ENCODE results near the gene PDE4B.
"Not testable (repeated sequence)": the region's sequence is repeated elsewhere in the genome, so short reads cannot be mapped to it uniquely, and the experiment has no call there.

Gene PDE4B

DNA sequence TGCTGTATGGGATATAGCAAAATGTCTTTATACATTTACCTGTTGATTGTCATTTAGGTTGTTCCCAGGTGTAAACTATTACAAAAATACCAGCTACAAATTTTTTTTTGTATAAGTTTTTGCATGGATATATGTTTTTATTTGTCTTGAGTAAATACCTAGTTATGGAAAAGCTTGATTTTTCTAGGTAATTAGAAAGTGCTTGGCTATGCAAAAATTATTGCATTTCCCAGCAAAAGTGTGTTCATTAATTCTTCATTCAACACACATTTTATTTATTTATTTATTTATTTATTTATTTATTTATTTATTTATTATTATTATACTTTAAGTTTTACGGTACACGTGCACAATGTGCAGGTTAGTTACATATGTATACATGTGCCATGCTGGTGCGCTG is 22.1 kb downstream of the PDE4B start:
- no peak for DNase-seq (ENCODE audit: low spot score)

DNA sequence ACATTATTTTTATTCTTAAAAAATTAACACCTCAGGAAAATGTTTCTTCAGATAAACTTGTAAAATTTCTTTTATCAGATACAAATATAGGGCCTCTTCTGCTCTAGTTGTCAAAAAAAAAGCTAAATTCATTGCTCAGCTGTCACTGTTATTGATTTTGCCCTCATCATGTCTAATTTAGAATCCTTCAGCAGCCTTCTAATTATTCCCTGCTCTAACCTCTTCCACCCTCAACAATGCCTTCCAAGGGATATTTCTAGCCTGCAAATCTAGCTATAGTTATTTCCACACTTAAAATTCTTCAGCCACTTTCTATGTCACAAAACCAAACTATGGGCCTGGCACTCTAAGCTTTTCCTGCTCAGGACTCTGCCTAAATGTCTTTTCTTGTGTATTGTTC is 25.2 kb downstream of the PDE4B start:
- no peak for DNase-seq (ENCODE audit: low spot score)

DNA sequence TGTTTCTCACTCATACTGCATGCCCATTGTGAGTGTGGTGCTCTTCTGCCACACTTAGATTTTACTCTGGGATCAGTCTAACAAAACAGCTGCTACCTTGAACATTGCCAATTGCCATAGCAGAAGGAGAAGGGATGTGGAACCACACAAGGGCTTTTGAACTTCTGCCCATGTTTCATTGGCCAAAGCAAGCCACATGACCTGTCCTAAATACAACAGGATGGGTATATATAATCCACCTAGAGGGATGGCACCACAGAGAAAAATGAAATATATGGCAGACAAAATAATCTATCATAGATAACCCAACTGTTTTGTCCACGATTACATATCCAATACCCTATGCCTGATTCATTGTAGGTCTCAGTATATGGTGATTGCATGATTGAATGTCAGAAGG is 26.3 kb downstream of the PDE4B start:
- DNase-seq (ENCODE audit: low spot score), result no peak

DNA sequence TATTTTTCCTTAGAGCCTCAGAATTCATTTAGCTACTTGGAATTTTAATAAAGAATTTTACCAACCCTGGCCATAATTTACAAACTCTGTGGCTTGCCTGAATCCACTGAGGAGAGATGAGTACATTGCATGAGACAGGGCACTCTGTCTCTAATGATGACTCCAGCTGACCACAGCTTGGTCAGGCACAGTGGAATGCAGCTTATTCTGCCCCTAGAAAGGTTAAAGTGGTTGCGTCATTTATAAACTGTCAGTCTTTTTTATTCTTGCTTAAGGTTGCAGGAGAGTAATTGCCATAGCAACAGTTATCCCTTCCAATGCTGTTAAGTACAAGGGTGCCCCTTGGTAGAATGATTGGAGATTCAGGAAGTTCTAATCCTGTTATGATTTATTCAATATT is 28.3 kb downstream of the PDE4B start:
- no peak for DNase-seq (ENCODE audit: low spot score)

DNA sequence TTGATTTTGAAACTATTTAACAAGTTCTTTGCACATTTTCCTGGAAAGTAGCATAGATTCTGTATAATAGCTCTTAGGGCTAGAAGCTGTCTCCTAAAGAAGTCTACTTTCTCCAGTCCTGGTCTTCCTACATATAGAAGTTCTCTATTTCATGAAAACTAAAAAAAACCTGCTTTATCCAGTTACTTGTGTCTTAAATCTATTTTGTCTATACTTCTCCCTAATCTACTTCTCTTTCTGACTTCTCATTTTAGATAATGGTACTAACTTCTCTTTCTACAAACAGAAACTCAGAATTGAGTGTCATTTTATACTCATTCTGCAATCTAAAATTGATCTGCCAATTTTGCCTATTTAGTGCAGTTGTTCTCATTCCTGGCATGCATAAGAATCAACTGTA is 28.7 kb downstream of the PDE4B start:
- no peak for DNase-seq (ENCODE audit: low spot score)

DNA sequence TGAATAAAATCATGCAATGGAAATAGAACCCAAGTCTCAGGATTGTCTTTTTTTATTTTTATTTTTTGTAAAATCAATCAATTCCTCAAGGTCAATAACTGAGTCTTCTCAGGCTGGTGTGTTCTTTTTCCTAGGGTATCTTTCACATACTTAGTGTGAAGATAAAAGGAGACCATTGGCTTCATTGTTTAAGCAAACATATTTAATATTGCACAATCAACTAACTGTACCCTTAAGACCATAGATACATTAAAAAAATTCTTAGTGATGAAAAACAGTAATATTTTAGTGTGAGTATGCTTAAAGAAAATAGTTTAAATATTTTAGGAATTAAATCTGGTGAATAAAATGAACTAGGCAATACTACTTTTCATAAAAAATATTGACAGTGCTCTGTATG is 31.4 kb downstream of the PDE4B start:
- no peak for DNase-seq (ENCODE audit: low spot score)

DNA sequence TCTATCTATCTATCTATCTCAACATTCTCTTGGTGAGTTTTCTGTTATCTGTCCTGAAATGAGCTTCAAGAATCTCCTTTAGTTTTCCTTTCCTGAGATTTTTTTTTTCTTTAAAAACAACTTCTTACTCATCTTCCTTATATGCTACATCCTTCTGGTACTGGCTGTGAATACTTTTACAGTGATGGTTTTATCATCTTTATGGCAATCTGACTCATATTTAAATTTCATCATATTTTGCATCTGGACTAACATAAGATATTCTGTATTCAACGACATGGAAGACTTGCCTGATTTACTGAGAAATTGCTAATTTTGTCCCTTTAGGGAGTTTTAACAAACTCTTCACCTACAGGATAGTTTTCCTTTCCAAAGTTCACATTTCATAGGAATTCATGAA is 33.0 kb downstream of the PDE4B start:
- DNase-seq (ENCODE audit: low spot score), result no peak

DNA sequence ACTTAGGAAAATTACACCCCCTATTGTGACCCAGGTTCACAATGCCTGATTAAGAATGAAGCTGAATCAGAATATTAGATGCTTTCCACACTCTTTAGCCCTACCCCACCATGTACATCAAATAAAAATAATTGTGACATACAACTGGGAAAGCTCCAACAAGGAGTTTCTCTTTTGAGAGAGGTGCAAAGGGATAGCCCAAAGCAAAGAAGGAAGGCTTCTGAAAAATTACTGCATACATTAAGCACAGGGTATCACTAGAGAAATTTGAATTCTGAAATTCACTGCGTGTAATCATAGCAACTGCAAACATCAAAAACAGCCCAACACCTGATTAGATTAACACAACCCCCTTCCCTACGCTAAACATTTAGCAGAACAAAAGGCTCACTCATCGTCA is 34.1 kb downstream of the PDE4B start:
- DNase-seq (ENCODE audit: low spot score), result no peak

DNA sequence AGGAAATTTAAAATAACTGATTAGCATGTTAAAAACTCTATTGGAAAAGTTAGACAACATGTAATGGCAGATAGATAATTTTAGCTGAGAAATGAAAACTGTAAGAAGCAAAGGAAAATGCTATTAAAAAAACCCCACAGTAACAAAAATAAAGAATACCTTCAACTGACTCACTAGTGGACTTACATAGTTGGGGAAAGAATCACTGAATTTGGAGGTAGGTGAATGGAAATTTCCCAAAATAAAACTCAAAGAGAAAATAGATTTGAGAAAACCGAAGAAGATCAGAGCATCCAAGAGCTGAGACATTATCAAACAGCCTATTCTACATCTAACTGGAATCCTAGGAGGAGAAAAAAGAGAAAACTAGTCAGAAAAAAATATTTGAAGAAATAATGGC is 34.7 kb downstream of the PDE4B start:
- DNase-seq (ENCODE audit: low spot score), result no peak

DNA sequence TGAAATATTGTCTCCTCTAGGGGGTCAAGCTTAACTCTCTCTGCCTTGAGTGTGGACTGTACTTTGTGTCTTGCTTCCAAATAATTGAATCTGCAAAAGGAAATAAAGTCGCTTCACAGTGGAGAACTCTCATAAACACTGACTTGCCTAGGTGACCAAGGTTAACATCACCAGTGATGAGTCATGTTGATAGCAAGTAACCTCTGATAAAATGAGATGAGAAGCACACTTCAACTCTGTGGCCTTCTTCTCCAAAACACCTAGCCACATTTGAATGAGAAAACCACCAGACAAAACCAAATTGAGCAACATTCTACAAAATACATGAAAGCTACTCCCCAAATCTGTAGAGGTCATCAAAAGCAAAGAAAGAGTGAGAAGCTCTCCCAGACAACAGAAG is 37.6 kb downstream of the PDE4B start:
- no peak for DNase-seq (ENCODE audit: low spot score)

DNA sequence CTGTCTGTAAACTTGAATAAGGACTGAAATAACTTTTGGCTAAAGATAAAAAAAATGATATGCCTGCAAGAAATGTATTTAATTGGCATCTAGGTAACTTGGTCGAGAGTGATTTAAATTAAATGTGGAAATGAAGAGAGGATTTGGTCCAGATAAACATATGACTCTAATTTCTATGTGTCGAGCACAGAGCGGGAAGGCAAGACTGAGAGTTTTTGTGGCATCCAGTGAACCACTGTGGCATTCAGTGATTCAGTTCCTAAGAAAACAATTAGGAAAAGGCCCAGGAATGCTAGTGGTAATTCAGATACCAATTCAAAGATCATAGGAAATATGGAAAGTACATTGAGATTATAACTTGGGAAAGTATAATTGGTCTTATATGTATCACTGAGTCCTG is 39.6 kb downstream of the PDE4B start:
- no peak for DNase-seq (ENCODE audit: low spot score)

DNA sequence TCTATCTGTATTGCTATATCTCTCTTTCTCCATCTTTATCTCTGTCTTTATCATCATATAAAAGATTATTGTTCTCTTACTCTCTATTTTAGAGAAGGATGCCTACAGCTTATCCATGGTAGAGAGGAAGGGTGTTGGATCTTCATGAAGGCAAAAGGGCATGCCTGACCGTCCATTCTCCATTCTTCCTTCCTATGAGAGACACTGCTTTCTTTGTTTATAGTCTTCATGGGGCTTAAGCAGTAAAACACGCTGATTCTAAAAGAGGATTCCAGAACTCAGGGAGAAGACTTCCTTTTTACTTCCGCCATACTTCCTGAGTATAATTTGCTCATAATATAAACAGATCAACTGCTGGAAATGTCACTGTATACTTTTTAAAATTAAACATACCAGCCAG is 44.0 kb downstream of the PDE4B start:
- DNase-seq (ENCODE audit: low spot score), result no peak

DNA sequence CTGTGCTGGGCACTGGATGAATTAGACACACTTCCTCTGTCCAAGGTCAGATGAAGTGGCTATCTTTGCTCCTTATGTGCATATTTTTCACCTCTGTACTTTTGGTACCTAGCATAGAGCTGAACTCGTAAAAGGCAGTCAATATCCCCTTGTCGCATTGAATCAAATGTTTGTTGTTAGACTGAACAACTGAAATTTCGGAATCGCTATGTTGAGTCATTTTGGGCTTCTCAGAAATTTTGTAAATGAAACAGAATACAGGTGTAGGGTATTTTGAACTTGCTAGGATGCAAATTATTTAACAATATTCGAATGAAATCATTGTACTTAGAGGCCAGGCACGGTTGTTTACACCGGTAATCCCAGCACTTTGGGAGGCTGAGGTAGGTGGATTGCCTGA is 48.0 kb downstream of the PDE4B start:
- DNase-seq (ENCODE audit: low spot score), result no peak

DNA sequence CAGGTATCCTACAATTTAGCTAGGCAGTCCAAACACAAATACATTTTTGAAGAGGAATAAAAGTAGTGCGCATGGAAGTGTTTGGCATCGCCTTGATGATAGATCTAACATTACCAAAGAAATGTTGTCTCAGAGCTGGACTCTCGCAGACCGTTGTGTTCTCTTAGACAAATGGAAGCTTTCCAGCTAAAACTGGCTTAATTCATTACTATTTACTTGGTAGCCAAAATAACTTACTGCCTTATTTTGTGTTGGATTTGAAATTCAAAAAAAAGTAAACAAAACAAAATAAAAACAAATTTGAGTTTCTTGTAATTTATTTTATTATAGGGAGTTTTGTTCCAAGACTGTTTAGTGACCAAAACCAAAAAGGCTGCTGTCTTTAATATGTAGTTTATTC is 51.6 kb downstream of the PDE4B start:
- DNase-seq (ENCODE audit: low spot score), result no peak

DNA sequence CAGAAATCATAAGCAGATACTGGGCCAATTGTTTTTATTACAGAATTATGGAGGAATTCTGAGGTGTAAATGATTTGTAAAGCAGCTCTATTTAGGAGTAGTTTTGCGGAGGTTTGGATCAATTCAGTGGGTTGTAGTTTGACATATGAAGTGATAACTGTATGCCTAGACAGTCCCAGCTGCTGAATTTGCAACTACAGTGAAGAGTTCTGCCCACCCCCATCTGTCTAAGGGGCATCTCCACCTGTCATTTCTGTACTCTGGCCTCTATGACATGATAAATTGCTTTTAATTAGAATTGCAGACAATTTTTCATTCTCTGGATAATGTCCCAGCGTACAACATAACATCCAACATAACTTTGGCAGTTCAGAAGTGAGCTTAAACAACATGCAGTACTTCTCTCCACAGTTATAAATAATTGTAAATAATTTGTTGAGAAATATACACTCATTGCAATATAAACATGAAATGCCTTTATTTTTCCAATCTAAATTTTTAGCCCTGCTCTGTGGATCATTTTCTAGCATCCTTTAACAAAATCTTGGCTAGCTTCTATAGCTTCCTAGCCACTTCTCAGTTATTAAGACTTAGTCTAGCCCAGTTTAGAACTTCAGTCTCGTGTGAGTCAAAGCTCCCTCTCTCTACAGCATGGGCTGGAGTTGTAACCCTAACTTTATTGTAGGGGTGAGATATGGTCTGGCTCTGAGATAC is 52.3 kb downstream of the PDE4B start:
- no peak for DNase-seq (ENCODE audit: low spot score)

DNA sequence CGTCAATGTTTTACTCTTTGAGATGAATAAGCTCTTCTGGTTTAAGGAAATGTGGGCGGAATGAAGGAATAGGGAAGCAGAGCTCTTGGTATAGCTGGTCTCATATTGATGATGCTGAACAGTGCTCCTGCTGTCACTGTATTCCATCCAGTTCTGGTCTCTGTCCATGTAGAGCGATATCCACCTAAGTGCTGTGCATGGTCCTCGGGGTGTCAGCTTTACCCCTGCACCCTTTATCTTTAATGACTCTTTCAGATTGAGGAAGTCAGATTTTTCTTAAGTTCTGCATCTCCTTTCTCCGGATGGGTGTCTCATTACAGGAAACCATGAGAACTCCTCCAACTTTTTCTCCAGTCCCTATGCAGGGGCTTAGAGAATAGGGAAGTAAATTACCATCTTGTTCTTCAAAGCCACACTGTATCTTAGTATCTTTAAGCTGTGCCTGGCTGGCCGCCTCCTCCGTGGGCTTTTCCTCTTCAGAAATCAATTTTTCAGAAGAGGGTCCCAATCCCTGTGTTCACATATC is 52.9 kb downstream of the PDE4B start:
- no peak for DNase-seq (ENCODE audit: low spot score)

DNA sequence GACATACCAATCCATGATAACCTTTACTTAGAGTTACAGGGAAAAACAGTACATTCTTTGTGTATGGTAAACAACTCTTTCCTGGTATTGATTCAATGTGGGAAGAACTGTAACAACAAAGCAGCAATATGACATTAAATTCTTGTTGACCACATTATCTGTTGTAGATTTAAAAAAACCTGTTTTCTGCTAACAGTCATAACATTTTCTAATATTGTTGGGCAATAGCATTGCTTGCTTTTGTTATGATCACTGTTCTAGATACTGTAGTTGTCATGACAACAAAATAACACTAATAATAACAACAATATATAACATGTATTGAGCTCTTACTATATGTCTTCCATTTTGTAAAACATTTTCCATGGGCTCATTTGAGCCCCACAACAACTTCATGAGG is 54.2 kb downstream of the PDE4B start:
- no peak for DNase-seq (ENCODE audit: low spot score)

DNA sequence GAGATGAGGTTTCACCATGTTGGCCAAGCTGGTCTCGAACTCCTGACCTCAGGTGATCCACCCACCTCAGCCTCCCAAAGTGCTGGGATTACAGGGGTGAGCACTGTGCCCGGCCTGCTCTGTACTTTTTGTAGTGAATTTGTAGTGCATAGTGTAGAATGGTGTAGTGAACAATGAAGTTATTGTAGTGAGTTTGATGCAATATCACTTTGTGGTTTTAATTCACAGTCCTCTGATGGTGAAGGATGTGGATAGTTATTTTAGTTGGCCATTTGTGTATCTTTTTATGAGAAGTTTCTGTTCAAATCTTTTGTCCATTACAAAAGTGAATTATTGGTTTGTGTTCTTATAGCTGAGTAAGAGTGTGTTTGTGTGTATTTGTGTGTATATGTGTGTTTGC is 57.6 kb downstream of the PDE4B start:
- no peak for DNase-seq (ENCODE audit: low spot score)

DNA sequence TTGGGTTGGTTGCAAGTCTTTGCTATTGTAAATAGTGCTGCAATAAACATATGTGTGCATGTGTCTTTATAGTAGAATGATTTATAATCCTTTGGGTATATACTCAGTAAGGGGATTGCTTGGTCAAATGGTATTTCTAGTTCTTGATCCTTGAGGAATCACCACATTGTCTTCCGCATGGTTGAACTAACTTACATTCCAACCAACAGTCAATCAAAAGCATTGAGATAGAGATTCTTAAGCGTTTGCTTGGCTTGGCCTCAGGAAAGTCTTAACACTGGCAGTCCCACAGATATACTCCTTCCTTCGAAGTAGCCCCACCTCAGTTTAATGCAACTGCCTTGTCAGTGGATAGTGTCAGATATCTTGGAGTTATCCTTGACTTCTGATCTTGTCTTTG is 63.9 kb downstream of the PDE4B start:
- DNase-seq (ENCODE audit: low spot score), result not testable (repeated sequence)

DNA sequence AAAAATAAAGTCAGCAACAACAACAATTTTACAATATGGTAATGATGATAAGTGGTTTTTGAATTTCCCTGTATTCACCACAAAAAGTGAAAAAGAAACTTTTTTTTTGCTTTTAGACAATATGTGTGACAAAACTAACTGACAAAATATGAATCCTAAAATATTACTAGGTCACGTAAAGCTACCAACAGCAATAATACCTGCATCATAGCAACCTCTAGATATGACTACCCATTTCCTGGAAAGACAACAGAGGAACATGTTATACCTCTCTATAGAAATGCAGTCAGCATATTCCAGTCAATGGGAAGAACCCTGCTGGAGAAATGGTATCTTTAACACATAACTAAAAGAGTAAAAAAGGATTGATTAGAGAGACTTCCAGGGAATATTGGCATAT is 73.7 kb downstream of the PDE4B start:
- DNase-seq (ENCODE audit: low spot score), result no peak

DNA sequence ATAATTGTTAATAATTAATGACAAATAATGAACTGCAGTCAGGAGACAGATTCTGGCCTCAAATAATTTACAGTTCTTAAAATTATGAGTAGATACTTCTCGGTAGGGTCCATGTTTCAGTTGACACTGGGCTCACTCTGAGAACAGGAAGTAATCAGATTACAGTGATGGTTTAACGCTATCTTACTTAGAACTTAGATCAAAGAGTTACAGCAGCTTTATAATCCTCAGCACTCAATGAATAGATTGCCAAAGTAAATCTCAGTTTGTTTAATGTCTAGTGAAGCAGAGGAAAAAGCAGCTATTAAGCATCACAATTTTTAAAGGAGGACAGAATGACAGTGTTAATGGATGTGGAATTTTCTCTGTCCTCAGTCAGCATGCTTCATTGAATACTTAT is 79.6 kb downstream of the PDE4B start:
- no peak for DNase-seq (ENCODE audit: low spot score)

DNA sequence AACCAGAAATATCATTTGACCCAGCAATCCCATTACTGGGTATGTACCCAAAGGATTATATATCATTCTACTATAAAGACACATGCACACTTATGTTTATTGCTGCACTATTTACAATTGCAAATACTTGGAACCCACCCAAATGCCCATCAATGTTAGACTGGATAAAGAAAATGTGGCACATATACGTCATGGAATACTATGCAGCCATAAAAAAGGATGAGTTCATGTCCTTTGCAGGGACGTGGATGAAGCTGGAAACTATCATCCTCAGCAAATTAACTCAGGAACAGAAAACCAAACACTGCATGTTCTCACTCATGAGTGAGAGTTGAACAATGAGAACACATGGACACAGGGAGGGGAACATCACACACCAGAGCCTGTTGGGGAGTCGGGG is 85.6 kb downstream of the PDE4B start:
- not testable (repeated sequence) for DNase-seq (ENCODE audit: low spot score)

DNA sequence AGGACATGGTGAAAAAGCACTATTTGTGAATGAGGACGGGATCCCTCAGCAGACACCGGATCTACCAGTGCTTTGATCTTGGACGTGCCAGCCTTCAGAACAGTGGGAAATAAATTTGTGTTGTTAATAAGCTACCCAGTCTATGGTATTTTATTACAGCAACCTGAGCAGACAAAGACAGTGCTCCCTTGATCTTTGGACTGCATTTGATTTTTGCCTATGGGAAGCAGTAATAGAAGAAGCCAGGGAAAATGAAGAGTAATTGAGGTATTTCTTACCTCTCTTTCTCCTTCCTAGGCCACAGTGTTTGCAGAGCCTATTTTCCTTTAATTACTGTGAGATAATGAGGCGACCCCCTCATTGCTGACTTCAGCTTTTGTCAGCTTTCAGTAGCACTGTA is 87.9 kb downstream of the PDE4B start:
- no peak for DNase-seq (ENCODE audit: low spot score)

DNA sequence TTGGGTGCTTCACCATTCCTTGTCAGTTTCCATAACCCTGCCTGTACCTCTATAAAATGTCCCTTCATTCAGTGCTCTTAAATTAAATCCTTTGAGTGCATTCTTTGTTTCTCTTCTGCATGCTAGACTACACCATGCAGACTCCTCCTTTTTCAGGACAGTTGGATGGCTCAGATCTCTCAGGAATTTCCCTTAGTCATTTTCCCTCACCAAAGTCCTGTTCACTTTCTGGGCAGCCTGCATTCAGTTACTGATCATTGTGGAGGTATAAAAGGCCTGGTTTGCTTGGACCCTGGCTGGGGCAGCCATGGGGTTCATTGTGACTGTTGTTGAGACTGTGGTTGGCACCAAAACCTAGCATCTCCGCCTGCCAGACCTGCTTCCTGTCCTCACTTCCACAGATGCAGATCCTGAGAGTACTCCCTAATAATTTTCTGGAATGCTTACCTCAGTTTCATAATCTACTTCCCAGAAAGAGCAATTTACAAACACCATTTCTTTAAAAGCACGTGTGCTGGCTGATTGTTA is 88.4 kb downstream of the PDE4B start:
- no peak for DNase-seq (ENCODE audit: low spot score)

Measured in HuH-7.5 (cell line).